NCI-H345 treated with DMSO at 0.1 percent for 48 hours (cell line): ENCODE results near the gene AOX1.
"Not testable (repeated sequence)": the region's sequence is repeated elsewhere in the genome, so short reads cannot be mapped to it uniquely, and the experiment has no call there.

Experiments
- DNase-seq: peaks from one replicate; lab custom pipeline; 2025; ENCODE audit not compliant: unreplicated experiment; lab: John Stamatoyannopoulos, UW

AOX1 gene

GRCh38 chr2:200698217-200698616 is 112.4 kb downstream of the AOX1 start:
- no peak for DNase-seq

DNA sequence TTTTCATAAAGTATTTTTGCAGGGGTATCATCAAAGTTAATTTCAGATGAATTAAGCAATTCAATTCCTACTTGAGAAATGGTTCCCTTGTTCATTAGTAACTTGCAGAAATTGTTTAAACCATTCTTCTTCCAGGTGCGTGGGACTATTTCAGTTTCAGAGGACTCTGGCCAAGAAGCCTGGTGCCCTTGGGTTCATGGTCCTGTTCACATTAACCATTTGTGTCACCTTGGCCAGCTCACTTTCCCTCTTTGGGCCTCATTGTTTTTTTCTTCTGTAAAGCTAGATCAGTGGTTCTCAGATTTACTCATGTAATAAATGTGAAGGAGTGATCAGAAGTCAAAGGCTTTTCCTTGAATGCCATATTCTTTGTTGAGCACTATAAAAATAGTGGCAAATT is 113.5 kb downstream of the AOX1 start:
- no peak for DNase-seq

DNA sequence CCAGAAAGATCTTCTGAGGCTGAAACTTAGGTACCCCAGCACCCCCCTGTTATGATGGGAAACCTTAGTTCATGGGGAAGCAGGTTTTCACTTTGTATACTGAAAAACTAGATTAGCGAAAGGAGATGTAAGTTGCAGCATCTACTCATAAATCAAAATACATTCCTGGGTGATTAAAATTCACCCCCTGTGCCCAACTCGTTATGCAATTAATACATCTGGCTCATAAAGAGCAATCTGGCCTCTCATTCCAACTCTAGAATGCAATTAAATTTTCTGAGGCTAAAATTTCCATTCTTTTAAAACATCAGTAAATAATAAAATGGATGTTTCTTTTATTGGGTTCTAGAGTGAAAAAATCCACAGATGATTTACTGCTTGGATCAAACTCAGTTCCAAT is 115.0 kb downstream of the AOX1 start:
- DNase-seq: no peak

DNA sequence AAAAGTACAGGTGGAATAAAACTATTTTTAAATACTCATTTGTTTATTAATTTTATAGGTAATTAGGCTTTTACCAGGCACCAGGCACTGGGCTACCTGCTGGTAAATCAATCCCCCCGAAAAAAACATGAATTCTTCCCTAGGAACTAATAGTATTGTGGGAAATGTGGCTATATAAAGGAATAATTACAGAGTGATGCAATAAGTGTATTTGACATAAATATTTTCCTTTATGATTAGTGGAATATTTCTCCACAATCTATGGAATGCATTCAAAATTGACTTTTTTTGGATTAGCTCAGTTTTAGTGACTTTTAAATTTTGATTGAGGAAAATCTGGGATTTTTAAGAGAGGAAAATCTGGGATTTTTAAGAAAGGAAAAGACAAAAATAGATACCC is 116.2 kb downstream of the AOX1 start:
- no peak for DNase-seq

DNA sequence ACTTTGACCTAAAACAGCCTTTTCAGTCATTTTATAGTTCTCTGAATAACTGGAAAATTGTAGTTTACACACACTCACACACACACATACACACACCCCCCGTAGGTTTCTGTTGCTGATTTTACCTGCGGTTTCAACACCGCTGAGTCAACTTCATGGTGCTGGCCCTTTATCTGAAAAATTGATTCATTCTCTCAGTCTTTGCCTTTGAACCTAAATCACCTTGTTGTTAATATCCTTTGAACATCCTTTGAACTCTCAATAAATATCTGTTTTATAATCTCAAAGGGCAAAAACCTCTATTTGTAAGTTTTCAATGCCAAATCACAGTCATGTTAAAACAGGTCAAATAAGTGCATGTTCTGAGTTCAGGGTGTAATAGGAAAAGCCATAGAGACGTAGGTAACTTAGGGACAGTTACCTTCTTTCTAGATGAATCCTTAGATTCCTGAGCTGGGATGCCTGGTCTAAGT is 116.9 kb downstream of the AOX1 start:
- no peak for DNase-seq

DNA sequence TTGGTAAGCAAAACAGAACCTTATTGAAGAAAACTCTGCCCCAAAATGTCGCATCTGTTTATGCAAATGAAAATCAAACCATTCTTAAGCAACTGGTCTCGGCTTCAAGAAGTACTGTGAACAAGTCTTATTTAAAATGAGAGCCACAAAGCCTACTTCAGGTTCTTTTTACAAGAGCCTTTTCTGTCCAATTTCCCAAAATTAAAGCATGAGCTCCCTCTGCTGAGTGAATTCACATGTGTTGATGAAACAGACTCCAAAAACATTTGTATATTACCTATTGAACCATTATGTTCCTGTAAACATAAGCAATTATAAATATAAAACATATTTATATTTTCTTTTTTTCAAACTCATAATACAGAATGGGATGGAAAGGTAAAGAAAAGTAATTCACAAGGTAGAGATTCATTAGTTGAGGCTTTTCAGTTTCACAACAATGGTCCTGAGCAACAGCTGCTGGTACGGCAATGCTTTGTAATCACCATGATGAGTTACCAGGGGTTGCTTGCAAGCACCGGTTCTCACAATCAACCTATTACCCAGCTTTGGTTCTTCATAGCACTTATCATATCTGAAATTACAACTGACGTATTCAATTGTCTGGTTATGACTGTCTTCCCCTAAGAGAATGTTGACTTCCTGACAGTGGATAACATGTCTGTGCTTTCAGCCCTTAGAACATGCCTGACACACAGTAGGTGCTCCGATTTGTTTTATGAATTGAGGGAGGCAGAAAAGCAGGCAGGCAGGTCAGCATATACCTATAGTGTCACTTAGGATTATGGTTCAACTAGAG is 117.5 kb downstream of the AOX1 start:
- DNase-seq: peak; percentile 3

GRCh38 chr2:200703926-200704637 is 118.3 kb downstream of the AOX1 start:
- DNase-seq: no peak

DNA sequence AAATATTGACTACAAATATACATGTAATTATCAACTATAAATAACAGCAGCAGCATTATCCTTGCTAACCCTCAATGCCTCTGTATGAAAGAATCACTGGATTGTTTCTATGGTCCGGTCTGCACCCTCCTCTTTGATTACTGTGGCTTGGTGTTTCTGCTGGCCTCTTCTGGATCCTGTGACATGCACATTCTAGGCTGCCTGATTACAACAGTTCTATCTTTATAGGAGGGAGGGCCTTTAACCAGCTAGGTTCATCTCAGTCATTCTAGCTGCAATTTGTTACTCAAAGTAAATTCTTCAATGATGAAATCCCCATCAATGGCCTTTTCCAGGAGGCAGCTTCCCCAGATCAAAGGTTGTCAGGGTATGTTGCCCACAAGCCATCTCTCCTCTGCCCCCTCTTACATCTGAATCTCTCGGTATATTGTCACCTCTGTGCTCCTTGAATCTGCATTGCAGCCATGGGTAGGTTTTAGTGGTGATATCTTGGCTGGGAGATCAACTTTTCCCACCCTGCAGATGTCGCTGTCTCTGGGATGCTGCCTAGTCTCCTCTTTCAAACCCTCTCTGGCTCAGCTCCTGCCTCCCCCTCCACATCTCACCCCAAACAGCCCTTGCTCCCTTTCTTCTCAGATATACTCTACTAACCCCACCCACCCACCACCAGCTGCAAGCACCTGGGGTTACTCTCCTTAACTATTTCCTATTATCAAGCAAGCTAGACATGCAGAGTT is 119.7 kb downstream of the AOX1 start:
- DNase-seq: no peak

- no peak for DNase-seq
These were observed 123.1 kb downstream of the AOX1 start for GRCh38 chr2:200708943-200709342.

- peak; percentile 69 for DNase-seq
These were observed 127.3 kb downstream of the AOX1 start for GRCh38 chr2:200713003-200713703.

DNA sequence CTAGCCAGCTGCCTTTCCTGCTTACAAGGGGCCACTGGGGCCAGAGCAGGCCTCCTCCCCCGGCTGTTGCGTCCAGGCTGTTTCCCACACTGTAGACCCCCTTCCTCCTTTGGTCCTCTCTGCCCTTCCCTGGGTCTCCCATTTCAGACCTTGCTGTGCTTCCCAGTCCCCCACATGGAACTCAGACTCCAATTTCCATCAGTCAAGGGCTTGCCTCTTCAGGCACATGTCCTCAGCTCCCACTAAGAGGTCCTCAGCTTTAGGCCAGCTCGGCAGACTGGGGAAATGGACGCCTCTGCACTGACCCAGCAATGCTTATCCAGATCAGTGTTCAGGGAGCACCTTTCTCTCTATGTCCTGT is 127.9 kb downstream of the AOX1 start:
- DNase-seq: no peak

DNA sequence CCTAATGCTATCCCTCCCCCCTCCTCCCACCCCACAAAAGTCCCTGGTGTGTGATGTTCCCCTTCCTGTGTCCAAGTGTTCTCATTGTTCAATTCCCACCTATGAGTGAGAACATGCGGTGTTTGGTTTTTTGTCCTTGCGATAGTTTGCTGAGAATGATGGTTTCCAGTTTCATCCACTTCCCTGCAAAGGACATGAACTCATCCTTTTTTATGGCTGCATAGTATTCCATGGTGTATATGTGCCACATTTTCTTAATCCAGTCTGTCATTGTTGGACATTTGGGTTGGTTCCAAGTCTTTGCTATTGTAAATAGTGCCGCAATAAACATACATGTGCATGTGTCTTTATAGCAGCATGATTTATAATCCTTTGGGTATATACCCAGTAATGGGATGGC is 129.2 kb downstream of the AOX1 start:
- not testable (repeated sequence) for DNase-seq

DNA sequence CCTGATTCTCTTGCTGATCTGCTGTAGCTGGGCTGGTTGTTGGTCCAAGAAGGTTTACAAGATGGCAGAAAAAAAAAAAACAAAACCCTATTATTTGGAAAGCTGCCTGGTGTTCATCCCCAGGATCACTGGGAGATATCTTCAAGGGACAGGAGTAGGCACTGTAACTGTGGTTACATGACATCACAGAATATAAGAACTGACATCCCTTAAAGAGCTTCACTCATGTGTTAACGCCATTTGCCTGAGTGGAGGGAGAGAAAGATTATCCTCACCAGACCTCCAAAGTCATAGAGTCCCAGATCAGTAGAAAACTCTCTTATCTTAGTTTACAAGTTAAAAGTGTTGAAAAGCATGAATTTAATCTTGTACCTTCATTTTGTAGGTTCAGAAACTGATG is 130.6 kb downstream of the AOX1 start:
- DNase-seq: no peak
